H1 (cell line): ENCODE data around the gene IFRD1. TPM values are rescaled to one million over a fixed set of nuclear protein-coding genes. Genes with fewer than 3 reads are reported as not detected.

Experiments
- CTCF ChIA-PET: fragments of 300-600 bp; sonication (Branson Sonifier 250); formaldehyde crosslinking; loops from one replicate; lab custom pipeline; 2021; ENCODE audit not compliant: partially characterized antibody; lab: Charles Lee
- POLR2A ChIA-PET: fragments of 300-600 bp; sonication (Branson Sonifier 250); formaldehyde crosslinking; loops from one replicate; lab custom pipeline; 2021; ENCODE audit warnings: inconsistent platforms; ENCODE audit not compliant: partially characterized antibody; lab: Charles Lee
- DNase-seq, 2 experiments: peaks; one replicate each; pipeline versions ENCODE4 v3.0.0 to v3.0.0-alpha.2; 2010 to 2022; ENCODE audit warnings: low spot score in 2 of 2, low read depth in 1 of 2, mixed read lengths in 1 of 2
- FAIRE-seq: peaks from 2 replicates; lab custom pipeline; 2011; peaks lifted over from hg19 to GRCh38; lab: Jason Lieb, UNC
- H2AFZ ChIP-seq: 2 replicates; pipeline ENCODE4 v1.8.1; 2012; ENCODE audit warnings: low read length, inconsistent platforms
- H2AK5ac ChIP-seq: 2 replicates; pipeline ENCODE4 v1.6.1; 2013; ENCODE audit warnings: low read depth, low read length
- H2BK120ac ChIP-seq: replicated peaks from 2 replicates; pipeline ENCODE3; 2013; ENCODE audit warnings: low read depth, low read length, inconsistent platforms
- H2BK12ac ChIP-seq: 2 replicates; pipeline ENCODE4 v1.6.1; 2013; ENCODE audit warnings: low read depth, low read length
- H2BK15ac ChIP-seq: 2 replicates; pipeline ENCODE4 v1.6.1; 2013; ENCODE audit warnings: low read length
- H2BK20ac ChIP-seq: 2 replicates; pipeline ENCODE4 v1.6.1; 2013; ENCODE audit warnings: low read length
- H2BK5ac ChIP-seq: 2 replicates; pipeline ENCODE4 v1.6.1; 2013; ENCODE audit warnings: low read depth, low read length
- H3K14ac ChIP-seq: 2 replicates; pipeline ENCODE4 v1.6.1; 2013; ENCODE audit warnings: inconsistent platforms; ENCODE audit not compliant: insufficient read length
- H3K18ac ChIP-seq: 2 replicates; pipeline ENCODE4 v1.6.1; 2013; ENCODE audit warnings: low read length; ENCODE audit errors: extremely low read depth
- H3K23ac ChIP-seq: 2 replicates; pipeline ENCODE4 v1.6.1; 2013; ENCODE audit warnings: inconsistent platforms; ENCODE audit not compliant: insufficient read length
- H3K23me2 ChIP-seq: 2 replicates; pipeline ENCODE4 v1.6.1; 2013; ENCODE audit warnings: low read depth, low read length
- H3K27ac ChIP-seq: 2 replicates; pipeline ENCODE4 v1.6.1; 2011; ENCODE audit warnings: low read depth, low read length, inconsistent platforms
- H3K27me3 ChIP-seq, 4 experiments: replicated peaks in 1 of 4; 1 replicate in 1 of 4; 2 replicates in 3 of 4; pipeline versions ENCODE4 v1.6.1 to v1.8.1; 2011 to 2013; ENCODE audit warnings: low read length in 3 of 4, mild to moderate bottlenecking in 3 of 4, inconsistent platforms in 2 of 4, mixed read lengths in 2 of 4, moderate library complexity in 1 of 4; ENCODE audit not compliant: control insufficient read depth in 3 of 4, insufficient read depth in 3 of 4; ENCODE audit errors: extremely low read depth in 1 of 4
- H3K36me3 ChIP-seq, 4 experiments: 2 replicates each; pipeline versions ENCODE4 v1.6.1 to v1.8.1; 2011 to 2013; ENCODE audit warnings: mild to moderate bottlenecking in 4 of 4, low read length in 3 of 4, moderate library complexity in 2 of 4, control low read depth in 1 of 4, inconsistent platforms in 1 of 4; ENCODE audit not compliant: insufficient read depth in 4 of 4, control insufficient read depth in 2 of 4
- H3K4ac ChIP-seq: replicated peaks from 2 replicates; pipeline ENCODE3; 2013; ENCODE audit warnings: low read length, low read depth, mixed read lengths, inconsistent platforms; ENCODE audit not compliant: insufficient read length
- H3K4me1 ChIP-seq, 4 experiments: replicated peaks in 1 of 4; 1 replicate in 1 of 4; 2 replicates in 3 of 4; pipeline versions ENCODE4 v1.6.1 to v1.8.1; 2011 to 2013; ENCODE audit warnings: low read length in 3 of 4, inconsistent platforms in 2 of 4, mixed read lengths in 1 of 4; ENCODE audit not compliant: insufficient read depth in 4 of 4, control insufficient read depth in 3 of 4
- H3K4me2 ChIP-seq, 2 experiments: 2 replicates each; pipeline versions ENCODE4 v1.6.1 to v1.8.1; 2011 to 2013; ENCODE audit warnings: low read depth in 2 of 2, low read length in 2 of 2, control low read depth in 1 of 2, inconsistent platforms in 1 of 2, mild to moderate bottlenecking in 1 of 2; ENCODE audit not compliant: insufficient read depth in 1 of 2
- H3K4me3 ChIP-seq, 4 experiments: fragments of 200-600, 300-600 bp in 1 of 4; sonication (generic), shearing (Covaris generic), sonication (Bioruptor Twin) in 1 of 4; 2 replicates each; pipeline versions ENCODE4 v1.5.1 to v1.8.1; 2011 to 2016; ENCODE audit warnings: low read length in 4 of 4, low read depth in 3 of 4, control low read depth in 2 of 4, inconsistent platforms in 2 of 4, mild to moderate bottlenecking in 2 of 4, mixed read lengths in 1 of 4, moderate library complexity in 1 of 4; ENCODE audit not compliant: insufficient read depth in 2 of 4; ENCODE audit errors: extremely low read depth in 1 of 4
- H3K56ac ChIP-seq: replicated peaks from 2 replicates; pipeline ENCODE3; 2013; ENCODE audit warnings: low read depth, mild to moderate bottlenecking, mixed read lengths, low read length, inconsistent platforms; ENCODE audit not compliant: insufficient read length
- H3K79me1 ChIP-seq: 2 replicates; pipeline ENCODE4 v1.6.1; 2013; ENCODE audit warnings: low read depth, low read length, control low read depth
- H3K79me2 ChIP-seq, 2 experiments: 2 replicates each; pipeline versions ENCODE4 v1.6.1 to v1.8.1; 2012 to 2013; ENCODE audit warnings: low read length in 2 of 2, mild to moderate bottlenecking in 2 of 2, inconsistent platforms in 1 of 2; ENCODE audit not compliant: insufficient read depth in 2 of 2, control insufficient read depth in 1 of 2
- H3K9ac ChIP-seq, 4 experiments: replicated peaks in 1 of 4; 1 replicate in 1 of 4; 2 replicates in 3 of 4; pipeline versions ENCODE4 v1.6.1 to v1.8.1; 2011 to 2013; ENCODE audit warnings: low read depth in 3 of 4, low read length in 3 of 4, control low read depth in 2 of 4, mild to moderate bottlenecking in 2 of 4, moderate library complexity in 2 of 4, inconsistent platforms in 1 of 4; ENCODE audit errors: extremely low read depth in 1 of 4
- H3K9me3 ChIP-seq, 2 experiments: 2 replicates each; pipeline versions ENCODE4 v1.6.1 to v1.8.1; 2012 to 2013; ENCODE audit warnings: mild to moderate bottlenecking in 2 of 2, moderate library complexity in 2 of 2, control low read depth in 1 of 2, inconsistent platforms in 1 of 2, low read depth in 1 of 2, low read length in 1 of 2, mixed read lengths in 1 of 2; ENCODE audit not compliant: insufficient read depth in 2 of 2
- H4K20me1 ChIP-seq, 2 experiments: replicated peaks in 1 of 2; 2 replicates each; pipeline versions ENCODE3 to v1.8.1; 2011 to 2013; ENCODE audit warnings: inconsistent platforms in 2 of 2, low read length in 2 of 2, mild to moderate bottlenecking in 1 of 2; ENCODE audit not compliant: insufficient read depth in 2 of 2, control insufficient read depth in 1 of 2
- H4K5ac ChIP-seq: 2 replicates; pipeline ENCODE4 v1.6.1; 2013; ENCODE audit warnings: low read length, low read depth, mixed read lengths, inconsistent platforms; ENCODE audit not compliant: insufficient read length
- H4K8ac ChIP-seq: 2 replicates; pipeline ENCODE4 v1.8.0; 2013; ENCODE audit warnings: mild to moderate bottlenecking, moderate library complexity, low read length, inconsistent platforms; ENCODE audit not compliant: insufficient read depth; ENCODE audit errors: extremely low read depth
- H4K91ac ChIP-seq: replicated peaks from 2 replicates; pipeline ENCODE3; 2013; ENCODE audit warnings: low read length, mixed read lengths, inconsistent platforms; ENCODE audit not compliant: insufficient read length
- BRCA1 ChIP-seq: IDR thresholded peaks from 2 replicates; pipeline ENCODE4 v1.6.1; 2012; ENCODE audit warnings: low read depth, low read length, improper control_type of control experiment
- CHD2 ChIP-seq: IDR thresholded peaks from 2 replicates; pipeline ENCODE4 v1.6.1; 2012; ENCODE audit warnings: low read length, improper control_type of control experiment
- EZH2 ChIP-seq: fragments of 200-600 bp; sonication (generic); IDR thresholded peaks from 2 replicates; pipeline ENCODE4 v1.7.1; 2012; ENCODE audit warnings: low read depth, mild to moderate bottlenecking, moderate library complexity, low read length, inconsistent platforms; ENCODE audit not compliant: severe bottlenecking
- JUND ChIP-seq: IDR thresholded peaks from 2 replicates; pipeline ENCODE4 v1.6.1; 2011; ENCODE audit warnings: mild to moderate bottlenecking, improper control_type of control experiment, low read length
- KDM4A ChIP-seq: IDR thresholded peaks from one replicate; pipeline ENCODE4 v1.7.1; 2012; ENCODE audit warnings: low read depth, mild to moderate bottlenecking, moderate library complexity, low read length, inconsistent platforms; ENCODE audit not compliant: severe bottlenecking
- MAFK ChIP-seq: IDR thresholded peaks from 2 replicates; pipeline ENCODE4 v1.6.1; 2012; ENCODE audit warnings: low read depth, mild to moderate bottlenecking, improper control_type of control experiment, low read length
- POLR2AphosphoS5 ChIP-seq: IDR thresholded peaks from 2 replicates; pipeline ENCODE4 v1.6.1; 2011; ENCODE audit warnings: low read depth, low read length
- RBBP5 ChIP-seq: IDR thresholded peaks from 2 replicates; pipeline ENCODE4 v1.7.1; 2012; ENCODE audit warnings: low read depth, mild to moderate bottlenecking, inconsistent platforms, low read length, moderate library complexity, borderline replicate concordance
- SIX5 ChIP-seq: IDR thresholded peaks from 2 replicates; pipeline ENCODE4 v1.6.1; 2011; ENCODE audit warnings: mild to moderate bottlenecking, low read depth, low read length
- SP1 ChIP-seq: IDR thresholded peaks from 2 replicates; pipeline ENCODE4 v1.6.1; 2011; ENCODE audit warnings: low read depth, low read length
- SUZ12 ChIP-seq: fragments of 200-600 bp; sonication (generic); IDR thresholded peaks from 2 replicates; pipeline ENCODE4 v1.6.1; 2012; ENCODE audit warnings: mild to moderate bottlenecking, inconsistent platforms, low read length, moderate library complexity, mixed read lengths
- TAF7 ChIP-seq: optimal IDR thresholded peaks from 2 replicates; pipeline ENCODE3; 2011; ENCODE audit warnings: low read depth, mild to moderate bottlenecking, inconsistent platforms, low read length, moderate library complexity, borderline replicate concordance
- TEAD4 ChIP-seq: IDR thresholded peaks from 2 replicates; pipeline ENCODE4 v1.6.1; 2012; ENCODE audit warnings: low read depth, low read length, inconsistent platforms, mixed read lengths
- WGBS, 2 experiments: shearing (Covaris generic) in 1 of 2; methylation state at CpG; one replicate each; pipeline versions ENCODE4 v1.1.6 to v1.1.7; 2013 to 2015; ENCODE audit warnings: low lambda C conversion rate in 2 of 2, mixed read lengths in 2 of 2, inconsistent platforms in 1 of 2, low coverage in 1 of 2, missing lambda C conversion rate in 1 of 2; ENCODE audit not compliant: insufficient replicate concordance in 2 of 2, insufficient coverage in 1 of 2, insufficient read length in 1 of 2; ENCODE audit errors: extremely low coverage in 1 of 2, missing lambda C conversion rate in 1 of 2; 5-methylcytosine and 5-hydroxymethylcytosine counted together
- polyA plus RNA-seq, 7 experiments: library from polyadenylated mRNA; depleted of rRNA in 3 of 7; stranded (reverse) in 5 of 7; unstranded in 2 of 7; fragments of >200 nt in 5 of 7; fragments of 200-250 nt in 2 of 7; gene quantifications; 1 replicate in 5 of 7; 2 replicates in 1 of 7; 4 replicates in 1 of 7; pipeline versions ENCODE4 v1.2.1 to v1.2.3, GENCODE V29; 2011 to 2013; ENCODE audit warnings: missing spikeins in 2 of 7, mixed read lengths in 2 of 7
- total RNA-seq: library from RNA; stranded (reverse); fragmentation: NEBNext Ultra II Directional; extraction: Animal tissue kit (Norgen Biotek cat#: 25700); gene quantifications from 2 replicates; pipeline ENCODE4 v1.2.1, GENCODE V29; 2021
- TF ChIP-seq, protein P1 (sequence below): IDR thresholded peaks from 2 replicates; pipeline ENCODE4 v1.6.1; 2012; ENCODE audit warnings: inconsistent platforms
- TF ChIP-seq, protein P2 (sequence below): IDR thresholded peaks from 2 replicates; pipeline ENCODE4 v1.6.1; 2011; ENCODE audit warnings: low read length, improper control_type of control experiment

The IFRD1 gene
- total and polyA plus RNA-seq, 2 of the 8 experiments (the other 6 are each of a cell fraction or from before 2014, with no cell fraction given), result 23.0 to 50.4 TPM

DNA sequence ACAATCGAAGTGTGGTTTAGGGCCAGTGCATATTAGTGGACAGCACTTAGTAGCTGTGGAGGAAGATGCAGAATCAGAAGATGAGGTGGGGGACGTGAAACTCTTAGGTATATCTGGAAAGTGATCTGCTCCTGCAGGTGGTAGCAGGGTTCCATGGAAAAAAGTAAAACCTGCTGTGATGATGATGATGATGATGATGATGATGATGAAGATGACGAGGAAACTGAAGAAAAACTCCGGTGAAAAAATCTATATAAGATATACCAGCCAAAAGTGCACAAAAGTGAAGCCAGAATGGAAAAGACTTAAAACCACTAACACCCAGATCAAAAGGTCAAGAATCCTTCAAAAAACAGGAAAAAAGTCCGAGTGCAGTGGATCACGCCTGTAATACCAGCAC is 70.5 kb downstream of the IFRD1 start:
- Histone ChIP-seq H3K27ac (no peak overlapping the region), H3K18ac (no peak overlapping the region), H4K20me1 (no peaks in the 10 kb centered on the region), H3K4me1 (no peaks in the 10 kb centered on the region), H3K23me2 (no peaks in the 10 kb centered on the region), H4K5ac (no peak overlapping the region), H3K27me3 (no peaks in the 10 kb centered on the region), H3K9me3 (no peaks in the 10 kb centered on the region), H2AK5ac (no peak overlapping the region), H3K9ac (no peak overlapping the region), H2BK15ac (no peak overlapping the region), H3K23ac (no peak overlapping the region), H3K14ac (no peak overlapping the region), H3K4ac (no peak overlapping the region), H4K8ac (no peak overlapping the region), H3K56ac (no peak overlapping the region), H4K91ac (no peak overlapping the region), H2BK120ac (no peak overlapping the region), H3K4me3 (no peak overlapping the region), H2BK12ac (no peak overlapping the region), H2AFZ (no peak overlapping the region), H3K4me2 (no peak overlapping the region), H3K79me2 (no peaks in the 10 kb centered on the region), H2BK5ac (no peak overlapping the region), H3K36me3 (no peaks in the 10 kb centered on the region), H3K79me1 (no peaks in the 10 kb centered on the region), H2BK20ac (no peak overlapping the region)
- 89% methylated on average over 6 of the region's 6 CpGs; no CpG with 5 or more reads in 1 of the 2 experiments for WGBS, 2 experiments
- no peak for DNase-seq
- FAIRE-seq, result no peak
- CTCF ChIA-PET, result no interaction called here
- POLR2A ChIA-PET, result no interaction called here
- TF ChIP-seq CHD2, result no peak
- no peak for TF ChIP-seq MAFK
- TF ChIP-seq POLR2AphosphoS5, result no peak
- no peak for TF ChIP-seq EZH2
- no peak for TF ChIP-seq TEAD4
- TF ChIP-seq SIX5, result no peak
- TF ChIP-seq BRCA1, result no peak
- TF ChIP-seq JUND, result no peak
- no peak for TF ChIP-seq TAF7
- no peak for TF ChIP-seq KDM4A
- TF ChIP-seq, protein P1, sequence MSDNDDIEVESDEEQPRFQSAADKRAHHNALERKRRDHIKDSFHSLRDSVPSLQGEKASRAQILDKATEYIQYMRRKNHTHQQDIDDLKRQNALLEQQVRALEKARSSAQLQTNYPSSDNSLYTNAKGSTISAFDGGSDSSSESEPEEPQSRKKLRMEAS, result no peak
- TF ChIP-seq SUZ12, result no peak
- TF ChIP-seq, protein P2, sequence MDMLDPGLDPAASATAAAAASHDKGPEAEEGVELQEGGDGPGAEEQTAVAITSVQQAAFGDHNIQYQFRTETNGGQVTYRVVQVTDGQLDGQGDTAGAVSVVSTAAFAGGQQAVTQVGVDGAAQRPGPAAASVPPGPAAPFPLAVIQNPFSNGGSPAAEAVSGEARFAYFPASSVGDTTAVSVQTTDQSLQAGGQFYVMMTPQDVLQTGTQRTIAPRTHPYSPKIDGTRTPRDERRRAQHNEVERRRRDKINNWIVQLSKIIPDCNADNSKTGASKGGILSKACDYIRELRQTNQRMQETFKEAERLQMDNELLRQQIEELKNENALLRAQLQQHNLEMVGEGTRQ, result no peak
- no peak for TF ChIP-seq RBBP5
- no peak for TF ChIP-seq SP1
